Endothelial cell of umbilical vein (primary cell): ENCODE measurements around the gene ACE.

Experiments
- CTCF ChIP-seq, 2 donors: IDR thresholded peaks; 1 replicate in 1 of 2; 2 replicates in 1 of 2; pipeline ENCODE4 v1.5.1; 2011; ENCODE audit warnings: low read length in 2 of 2, mild to moderate bottlenecking in 2 of 2, moderate library complexity in 2 of 2, control low read depth in 1 of 2, inconsistent platforms in 1 of 2, low read depth in 1 of 2; ENCODE audit not compliant: insufficient read depth in 1 of 2; ENCODE audit errors: extremely low read depth in 1 of 2
- EZH2 ChIP-seq: IDR thresholded peaks from 2 replicates; pipeline ENCODE4 v1.6.1; 2012; ENCODE audit warnings: borderline replicate concordance, low read depth, mild to moderate bottlenecking, moderate library complexity, low read length, inconsistent platforms; ENCODE audit not compliant: severe bottlenecking
- FOS ChIP-seq: IDR thresholded peaks from 2 replicates; pipeline ENCODE4 v1.6.1; 2011; ENCODE audit warnings: mild to moderate bottlenecking, low read length, moderate library complexity, borderline replicate concordance; ENCODE audit not compliant: insufficient read depth
- GATA2 ChIP-seq: IDR thresholded peaks from 2 replicates; pipeline ENCODE4 v1.7.0; 2011; ENCODE audit warnings: low read depth, mild to moderate bottlenecking, moderate library complexity, mixed read lengths, low read length; ENCODE audit not compliant: insufficient read length, insufficient read depth
- JUN ChIP-seq: IDR thresholded peaks from 2 replicates; pipeline ENCODE4 v1.6.1; 2011; ENCODE audit warnings: borderline replicate concordance, low read depth; ENCODE audit not compliant: insufficient read length, insufficient read depth
- MAX ChIP-seq: IDR thresholded peaks from 2 replicates; pipeline ENCODE4 v1.6.1; 2011; ENCODE audit not compliant: insufficient read depth, insufficient read length
- MYC ChIP-seq: IDR thresholded peaks from one replicate; pipeline ENCODE4 v1.6.1; 2011; ENCODE audit warnings: mild to moderate bottlenecking, low read depth, low read length
- POLR2A ChIP-seq: IDR thresholded peaks from 2 replicates; pipeline ENCODE4 v1.6.1; 2012; ENCODE audit warnings: low read depth, mild to moderate bottlenecking, control low read depth, low read length
- POLR2AphosphoS5 ChIP-seq: IDR thresholded peaks from 2 replicates; pipeline ENCODE4 v1.6.1; 2012; ENCODE audit warnings: low read depth, mild to moderate bottlenecking, control low read depth, low read length, moderate library complexity; ENCODE audit not compliant: insufficient read depth

GRCh38 chr17:63444457-63444856 is 32.4 kb upstream of the ACE start:
- no peak for TF ChIP-seq CTCF (IDR thresholded peaks at IDR 0.05; ENCODE audit: extremely low read depth in 1 of 2, insufficient read depth in 1 of 2, low read depth in 1 of 2, low read length in 2 of 2)
- no peak for TF ChIP-seq MAX
- no peak for TF ChIP-seq POLR2AphosphoS5
- TF ChIP-seq POLR2A, result no peak
- TF ChIP-seq JUN, result no peak
- no peak for TF ChIP-seq EZH2
- TF ChIP-seq MYC, result no peak
- no peak for TF ChIP-seq GATA2
- no peak for TF ChIP-seq FOS
